Stimulated activated CD4-positive, alpha-beta T cell treated with anti-CD3 and anti-CD28 coated beads, Interleukin-4, amount 100 ng/mL, for 1 hour (primary cell): ENCODE results near the gene PRR22.
A peak's percentile ranks its signal among the peaks of the same experiment; 100 is the strongest.

Source experiments
- DNase-seq: peaks from one replicate; pipeline ENCODE4 v3.0.0-alpha.2; 2020

PRR22 gene

GRCh38 chr19:5814123-5814851 is 29.7 kb upstream of the PRR22 start:
- no peak for DNase-seq

GRCh38 chr19:5811117-5811516 is 26.6 kb upstream of the PRR22 start:
- DNase-seq: no peak

DNA sequence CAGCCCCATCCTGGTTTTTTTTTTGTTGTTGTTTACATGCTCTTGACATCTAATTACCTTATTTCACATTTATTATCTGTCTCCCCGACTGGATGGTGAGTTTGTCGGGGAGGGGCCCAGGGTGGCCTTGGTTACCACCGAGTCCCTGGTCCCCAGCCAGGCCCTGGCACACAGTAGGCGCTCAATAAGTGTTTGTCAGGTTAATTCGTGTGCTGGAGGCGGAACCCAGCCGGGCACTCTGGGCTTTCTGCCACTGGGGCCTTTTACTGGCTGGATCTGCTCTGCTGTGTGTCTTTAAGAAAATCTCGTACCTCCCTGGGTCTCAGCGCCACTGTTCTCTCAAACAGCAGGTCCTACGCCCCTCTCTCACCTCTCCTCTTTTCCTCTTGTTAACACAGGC is 24.9 kb upstream of the PRR22 start:
- DNase-seq: no peak

- DNase-seq: no peak
These were observed 24.5 kb upstream of the PRR22 start for GRCh38 chr19:5809053-5809452.

- no peak for DNase-seq
These were observed 23.7 kb upstream of the PRR22 start for GRCh38 chr19:5808120-5808816.

DNA sequence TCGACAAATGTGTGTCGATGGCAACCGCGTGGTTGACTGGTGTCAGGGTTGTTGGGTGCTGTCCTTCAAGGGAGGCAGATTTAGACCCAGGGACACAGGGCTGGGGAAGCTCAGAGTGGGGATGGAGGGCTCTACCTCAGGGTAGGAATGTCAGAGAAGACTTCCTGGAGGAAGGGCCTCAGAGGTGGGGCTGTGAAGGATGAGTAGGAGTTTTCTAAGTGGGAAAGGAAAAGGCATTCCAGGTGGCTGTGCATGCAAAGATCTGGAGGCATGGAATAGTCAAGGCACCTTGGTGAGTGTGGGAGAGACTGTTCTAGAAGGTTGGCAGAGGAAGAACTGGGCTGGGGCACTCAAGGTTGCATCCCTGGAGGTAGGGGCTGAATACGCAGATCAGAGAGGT is 22.4 kb upstream of the PRR22 start:
- no peak for DNase-seq

DNA sequence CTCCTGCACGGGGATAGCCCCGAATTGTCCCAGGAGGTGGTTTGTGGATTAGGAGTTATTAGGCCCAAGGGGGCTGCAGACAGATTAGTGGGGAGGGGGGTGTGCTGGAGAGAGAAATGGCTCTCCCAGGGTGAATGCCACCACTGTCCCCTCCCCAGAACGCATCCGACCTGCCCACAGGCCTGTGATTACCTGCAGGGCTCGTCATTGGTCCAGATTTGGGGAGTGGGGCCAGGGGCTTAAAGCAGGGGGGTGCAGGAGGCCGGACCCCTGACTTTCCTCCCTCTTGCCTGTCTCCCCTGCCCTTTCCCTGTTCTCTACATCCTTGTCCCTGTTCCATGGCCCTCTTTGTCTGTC is 21.6 kb upstream of the PRR22 start:
- no peak for DNase-seq

DNA sequence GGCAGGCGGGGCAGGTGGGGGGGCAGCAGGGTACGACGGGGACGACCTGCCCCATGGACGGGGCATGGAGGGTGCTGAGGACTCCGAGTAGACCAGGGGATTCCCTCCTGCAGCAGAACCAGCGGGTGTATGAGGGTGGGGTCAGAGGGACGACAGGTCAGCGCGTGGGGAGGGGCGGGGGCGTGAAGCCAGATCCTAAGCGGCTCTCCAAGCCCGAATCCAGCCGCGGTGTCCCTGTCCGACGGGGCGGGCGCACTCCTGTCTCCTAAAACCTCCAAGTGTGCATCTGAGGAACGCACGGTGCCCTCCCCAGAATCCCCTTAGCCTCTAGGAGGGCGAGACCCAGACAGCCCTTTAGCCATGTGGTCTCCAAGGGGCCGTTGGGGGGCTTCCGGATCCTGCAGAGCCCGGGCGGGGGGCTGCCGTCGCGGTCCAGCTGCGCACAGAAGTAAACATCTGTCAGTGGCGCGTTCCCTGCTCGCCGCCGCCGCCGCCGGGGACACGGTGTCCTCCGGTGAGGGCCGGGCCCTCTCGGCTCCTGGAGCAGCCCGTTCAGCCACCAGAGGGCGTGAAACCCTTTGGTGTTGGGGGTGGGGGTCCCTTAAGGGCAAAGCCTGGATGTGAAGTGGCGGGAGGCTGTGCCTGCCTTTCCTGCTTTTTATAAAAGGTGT is 21.1 kb upstream of the PRR22 start:
- DNase-seq: peak; percentile 70

DNA sequence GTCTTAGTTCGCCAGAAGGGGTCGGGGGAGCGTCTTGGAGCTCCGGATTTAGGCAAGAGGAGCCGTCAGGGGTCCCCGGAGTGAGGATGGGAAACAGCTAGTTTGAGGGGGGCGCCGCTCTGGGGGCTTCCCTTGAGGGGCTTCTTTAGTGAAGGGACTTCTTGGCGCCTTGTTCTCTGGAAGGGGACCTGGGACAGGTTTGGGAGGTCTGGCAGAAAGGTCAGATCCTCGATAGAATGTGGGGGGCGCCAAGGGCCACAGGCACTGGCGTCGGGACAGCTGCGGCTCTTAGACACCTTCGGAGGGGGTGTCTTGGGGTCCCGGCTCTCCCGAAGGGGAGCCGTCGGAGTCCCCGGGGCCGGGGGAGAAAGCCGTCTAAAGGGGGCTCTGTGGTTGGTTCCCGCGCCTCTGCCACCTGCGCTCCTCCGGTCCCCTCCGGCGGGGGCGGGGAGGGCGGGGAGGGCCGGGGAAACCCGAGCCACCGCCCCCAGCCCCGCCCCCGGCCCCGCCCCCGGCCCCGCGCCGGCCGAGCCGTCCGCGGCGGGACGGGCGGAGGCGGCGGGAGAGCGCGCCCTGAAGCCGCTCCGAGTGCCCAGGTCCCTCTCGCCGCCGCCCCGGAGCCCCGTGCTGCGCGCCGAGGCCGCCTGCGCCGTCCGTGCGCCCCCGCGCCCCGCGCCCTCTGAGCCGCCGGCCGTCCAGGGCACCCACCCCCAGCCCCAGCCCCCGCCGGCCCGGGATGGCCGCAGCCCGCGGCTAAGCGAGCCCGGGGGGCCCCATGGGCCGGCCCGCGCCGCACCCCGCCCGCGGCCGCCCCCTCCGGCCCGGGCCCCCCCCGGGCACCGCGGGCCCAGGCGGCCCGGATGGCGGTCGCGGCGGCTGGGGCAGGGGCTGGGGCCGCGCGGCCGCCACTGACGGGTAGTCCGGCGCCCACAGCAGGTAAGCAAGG is 20.2 kb upstream of the PRR22 start, which contains the start of gene NRTN:
NRTN (plus strand) TSS at position 552 of the 946 bp plus-strand sequence. CDS start 19,099 bp downstream, outside the sequence.
- DNase-seq: peak; percentile 63

- peak; percentile 95 for DNase-seq
These were observed 19.4 kb upstream of the PRR22 start for GRCh38 chr19:5803752-5804515.

DNA sequence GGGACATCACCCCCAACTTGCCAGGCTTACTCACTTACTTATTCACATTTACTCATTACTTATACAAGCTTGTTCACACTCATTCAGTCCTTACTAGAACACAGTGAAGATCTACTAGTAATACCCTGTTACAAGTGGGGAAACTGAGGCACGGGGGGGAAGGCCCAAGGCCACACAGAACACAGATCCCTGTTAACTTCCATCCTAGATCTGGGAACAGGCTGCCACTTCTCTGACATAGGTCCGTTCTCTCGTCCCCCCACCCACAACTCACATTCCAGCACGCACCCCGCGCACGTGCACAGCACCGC is 18.9 kb upstream of the PRR22 start:
- DNase-seq: no peak

GRCh38 chr19:5801796-5802619 is 17.5 kb upstream of the PRR22 start:
- no peak for DNase-seq

DNA sequence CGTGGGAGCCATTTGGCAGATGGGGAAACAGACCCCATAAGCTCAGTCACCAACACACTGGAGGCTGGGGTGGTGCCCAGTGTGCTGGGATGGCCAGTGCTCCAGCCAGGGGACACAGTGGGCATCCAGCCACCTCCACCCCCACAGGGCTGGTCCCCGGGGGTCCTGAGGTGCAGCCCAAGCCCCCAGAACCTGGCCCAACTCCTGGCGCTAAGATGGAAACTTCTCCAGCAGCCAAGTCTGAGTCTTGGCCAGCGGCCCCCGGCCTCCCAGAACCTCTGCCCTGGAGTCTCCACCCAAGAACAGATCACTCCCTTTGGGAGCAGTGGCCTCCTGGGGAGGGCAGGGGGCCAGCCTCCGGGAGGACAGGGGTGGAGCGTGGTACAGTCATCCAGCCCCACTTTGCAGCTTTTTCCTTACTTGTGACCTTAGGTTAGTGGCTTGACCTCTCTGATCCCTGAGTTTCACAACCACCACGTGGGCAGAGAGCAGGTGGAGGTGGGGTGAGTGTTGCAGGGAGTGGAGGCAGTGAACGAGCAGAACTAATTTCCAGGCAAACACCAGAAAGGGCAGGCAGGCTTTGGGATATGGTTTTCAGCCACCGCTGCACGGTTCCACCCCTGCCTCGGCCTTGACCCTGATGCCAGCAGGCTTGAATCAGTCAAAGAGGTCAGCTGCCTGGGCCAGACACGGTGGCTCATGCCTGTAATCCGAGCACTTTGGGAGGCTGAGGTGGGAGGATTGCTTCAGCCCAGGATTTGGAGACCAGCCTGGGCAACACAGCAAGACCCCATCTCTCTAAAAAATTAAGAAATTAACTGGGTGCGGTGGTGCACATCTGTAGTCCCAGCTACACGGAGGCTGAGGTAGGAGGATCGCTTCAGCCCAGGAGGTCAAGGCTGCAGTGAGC is 16.1 kb upstream of the PRR22 start:
- no peak for DNase-seq

DNA sequence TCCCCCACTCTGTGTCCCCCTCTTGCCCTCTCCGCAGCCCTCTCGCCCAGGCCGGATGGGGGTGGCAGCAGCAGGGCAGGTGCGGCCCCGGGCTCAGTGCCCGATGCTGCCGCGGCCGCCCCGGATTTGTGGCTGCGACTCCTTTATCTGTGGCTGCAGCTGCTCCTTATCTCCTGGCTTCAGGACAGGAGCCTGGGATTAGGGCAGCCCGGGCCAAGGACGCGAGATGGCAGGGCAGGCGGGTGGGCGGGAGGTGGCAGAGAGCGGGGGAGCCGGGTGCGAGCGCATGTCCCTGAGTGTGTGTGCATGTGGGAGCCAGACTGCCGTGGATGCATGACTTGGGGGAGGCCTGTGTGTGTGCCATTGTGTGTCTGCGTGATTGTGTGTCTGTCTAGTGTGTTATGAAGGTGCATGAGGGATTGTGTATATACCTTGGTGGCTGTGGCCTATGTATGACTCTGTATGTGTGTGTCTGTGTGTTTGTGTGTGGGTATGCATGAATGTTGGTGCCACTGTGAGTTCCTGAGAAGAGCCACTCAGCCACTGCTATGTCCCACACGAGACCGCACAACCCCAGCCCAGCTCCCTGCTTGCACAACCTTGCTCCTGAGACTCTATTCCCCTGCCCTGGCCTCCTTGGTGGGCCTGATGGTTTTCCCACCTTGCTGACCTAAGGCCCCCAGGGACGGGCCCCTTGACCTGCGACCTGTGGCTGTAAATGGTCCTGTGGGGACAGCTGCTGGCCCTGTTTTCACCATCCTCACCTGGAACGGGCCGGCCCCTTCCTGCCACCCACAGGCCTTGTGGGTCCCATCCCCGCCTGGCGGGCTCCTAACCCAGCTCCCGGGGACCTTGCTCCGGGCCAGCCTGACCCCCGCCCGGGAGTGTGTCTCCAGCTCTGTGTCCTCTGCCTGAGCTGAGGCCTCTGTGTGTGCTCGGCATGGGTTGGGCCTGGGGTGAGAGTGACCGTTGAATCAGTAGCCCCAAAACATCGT is 15.0 kb upstream of the PRR22 start:
- no peak for DNase-seq

DNA sequence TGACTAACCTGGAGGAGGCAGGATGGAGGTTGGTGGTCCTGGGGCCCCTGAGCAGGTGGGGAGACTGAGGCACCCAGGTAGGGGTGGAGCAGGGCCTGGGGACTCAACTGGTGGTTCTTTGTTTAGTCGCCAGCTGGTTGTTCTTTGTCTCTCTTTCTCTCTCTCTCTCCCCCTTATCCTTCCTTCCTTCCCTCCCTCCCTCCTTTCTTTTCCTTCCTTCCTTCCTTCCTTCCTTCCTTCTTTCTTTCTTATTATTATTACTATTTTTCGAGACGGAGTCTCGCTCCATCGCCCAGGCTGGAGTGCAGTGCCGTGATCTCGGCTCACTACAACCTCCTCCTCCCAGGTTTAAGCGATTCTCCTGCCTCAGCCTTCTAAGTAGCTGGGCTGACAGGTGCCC is 13.7 kb upstream of the PRR22 start:
- DNase-seq: no peak

DNA sequence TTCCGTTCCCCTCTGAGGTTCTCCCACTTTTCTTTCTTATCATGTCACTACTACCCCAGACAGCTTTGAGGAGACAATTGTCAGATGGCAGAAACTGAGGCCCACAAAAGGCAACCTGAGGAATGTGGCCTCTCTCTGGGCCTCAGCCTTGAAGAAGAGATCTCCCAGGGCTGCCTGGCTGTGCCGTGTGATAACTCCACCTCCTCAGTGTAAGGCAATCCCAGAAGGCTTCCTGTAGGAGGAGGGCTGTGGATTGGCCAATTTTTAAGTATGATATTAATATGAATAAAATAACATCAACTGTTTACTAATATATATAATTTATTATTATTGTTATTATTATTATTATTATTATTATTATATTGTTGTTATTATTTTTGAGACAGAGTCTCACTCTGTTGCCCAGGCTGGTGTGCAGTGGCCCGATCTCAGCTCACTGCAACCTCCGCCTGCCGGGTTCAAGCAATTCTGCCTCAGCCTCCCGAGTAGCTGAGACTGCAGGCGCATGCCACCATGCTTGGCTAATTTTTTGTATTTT is 10.9 kb upstream of the PRR22 start:
- DNase-seq: no peak

GRCh38 chr19:5793188-5793587 is 8.6 kb upstream of the PRR22 start:
- no peak for DNase-seq

DNA sequence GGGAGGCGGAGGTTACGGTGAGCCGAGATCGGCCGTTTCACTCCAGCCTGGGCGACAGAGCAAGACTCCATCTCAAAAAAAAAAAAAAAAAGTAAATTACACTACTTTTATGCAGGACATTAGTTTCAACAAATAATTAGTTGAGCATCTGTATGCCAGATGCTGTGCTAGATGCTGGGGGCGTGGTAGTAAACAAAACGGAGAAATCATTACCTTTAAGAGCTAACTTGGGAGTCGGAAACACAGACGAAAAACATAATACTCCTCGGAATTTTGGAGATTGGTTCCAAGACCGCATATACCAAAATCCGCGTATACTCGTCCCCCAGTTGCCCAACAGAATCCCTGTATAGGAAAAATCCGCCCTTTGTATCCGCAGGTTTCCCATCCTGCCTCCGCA is 7.7 kb upstream of the PRR22 start:
- DNase-seq: no peak
